ENCODE measurements around the gene YJU2. TPM values are rescaled to one million over a fixed set of nuclear protein-coding genes. Genes with fewer than 3 reads are reported as not detected.
"Not testable (repeated sequence)": the region's sequence is repeated elsewhere in the genome, so short reads cannot be mapped to it uniquely, and the experiment has no call there.

The YJU2 gene
- total and polyA plus RNA-seq, 2 donors = 11.7 to 29.4 TPM

DNA sequence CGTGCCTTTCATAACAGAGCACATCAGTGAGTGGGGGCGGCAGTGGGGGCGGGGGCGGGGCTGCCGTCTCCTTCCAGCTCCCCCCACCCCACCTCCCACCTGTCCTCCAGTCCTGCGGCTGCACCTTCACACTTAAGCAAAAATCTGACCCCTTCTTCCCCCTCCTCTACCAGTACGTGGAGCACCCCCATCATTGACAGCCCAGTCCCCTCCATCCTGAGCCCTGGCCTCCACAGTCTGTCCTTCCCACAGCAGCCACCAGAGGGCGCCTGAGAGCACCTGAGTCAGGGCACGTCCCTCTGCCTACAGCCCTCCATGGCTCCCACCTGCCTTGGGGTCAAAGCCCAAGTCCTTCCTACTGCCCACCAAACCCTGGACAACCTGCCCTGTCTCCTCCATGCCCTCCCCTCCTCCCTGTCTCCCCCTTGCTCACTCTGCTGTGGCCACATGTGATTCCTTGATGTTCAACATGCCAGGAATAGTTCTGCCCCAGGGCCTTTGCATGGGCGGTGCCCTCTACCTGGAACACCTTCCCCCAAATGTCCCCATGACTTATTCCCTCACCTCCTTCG is 13.5 kb upstream of the YJU2 start:
- H3K4me1 ChIP-seq (ENCODE audit: insufficient read depth) = no peaks in the 10 kb centered on the region
- WGBS = 32% methylated on average over 11 of the region's 11 CpGs
- H3K4me3 ChIP-seq (ENCODE audit: low read depth, low read length) = no peak overlapping the region
- no peak for DNase-seq (ENCODE audit: extremely low spot score)
- H3K36me3 ChIP-seq (ENCODE audit: insufficient read depth) = no peaks in the 10 kb centered on the region
- H3K27ac ChIP-seq (ENCODE audit: low read depth) = no peak overlapping the region

DNA sequence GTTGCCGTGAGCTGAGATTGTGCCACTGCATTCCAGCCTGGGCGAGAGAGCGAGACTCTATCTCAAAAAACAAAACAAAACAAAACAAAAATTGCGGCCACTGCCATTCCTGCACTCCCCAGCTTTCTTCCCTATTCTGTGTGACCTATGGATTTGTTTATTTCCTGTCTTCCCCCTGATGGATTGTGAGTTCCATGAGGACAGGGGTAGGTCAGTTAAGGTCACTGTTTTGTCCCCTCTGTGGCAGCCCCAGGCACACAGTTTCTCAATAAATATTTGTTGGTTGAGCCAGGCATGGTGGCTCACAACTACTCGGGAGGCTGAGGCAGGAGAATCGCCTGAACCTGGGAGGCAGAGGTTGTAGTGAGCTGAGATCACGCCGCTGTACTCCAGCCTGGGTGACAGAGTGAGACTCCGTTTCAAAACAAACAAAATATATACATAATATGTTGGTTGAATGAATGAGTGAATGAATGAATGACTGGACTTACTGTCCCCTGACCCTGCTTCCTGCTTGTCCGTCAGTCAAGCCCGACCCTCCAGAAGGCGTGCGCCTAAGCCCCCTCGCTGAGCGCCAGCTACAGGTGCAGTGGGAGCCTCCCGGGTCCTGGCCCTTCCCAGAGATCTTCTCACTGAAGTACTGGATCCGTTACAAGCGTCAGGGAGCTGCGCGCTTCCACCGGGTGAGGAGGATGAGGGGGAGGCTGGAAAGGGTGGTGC is 12.6 kb upstream of the YJU2 start:
- no peak for DNase-seq (ENCODE audit: extremely low spot score)
- no peaks in the 10 kb centered on the region for H3K36me3 ChIP-seq (ENCODE audit: insufficient read depth)
- H3K27ac ChIP-seq (ENCODE audit: low read depth) = no peak overlapping the region
- H3K4me1 ChIP-seq (ENCODE audit: insufficient read depth) = no peaks in the 10 kb centered on the region
- H3K4me3 ChIP-seq (ENCODE audit: low read depth, low read length) = no peak overlapping the region
- 48% methylated on average over 21 of the region's 21 CpGs for WGBS

DNA sequence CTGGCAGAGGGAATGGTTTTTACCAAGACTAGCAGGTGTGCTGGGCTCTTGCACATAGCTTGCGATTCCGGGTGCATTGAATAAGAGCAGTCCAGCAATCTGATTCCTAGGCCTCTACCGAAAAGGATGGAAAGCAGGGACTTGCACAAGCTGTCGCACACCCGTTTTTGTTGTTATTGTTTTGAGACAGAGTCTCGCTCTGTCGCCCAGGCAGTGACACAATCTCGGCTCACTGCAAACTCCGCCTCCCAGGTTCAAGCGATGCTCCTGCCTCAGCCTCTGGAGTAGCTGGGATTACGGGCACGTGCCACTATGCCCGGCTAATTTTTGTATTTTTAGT is 12.0 kb upstream of the YJU2 start:
- Histone ChIP-seq H3K4me3 (ENCODE audit: low read depth, low read length) (no peak overlapping the region), H3K27ac (ENCODE audit: low read depth) (no peak overlapping the region), H3K36me3 (ENCODE audit: insufficient read depth) (no peaks in the 10 kb centered on the region), H3K4me1 (ENCODE audit: insufficient read depth) (no peaks in the 10 kb centered on the region)
- DNase-seq (ENCODE audit: extremely low spot score) = no peak
- 70% methylated on average over 13 of the region's 13 CpGs for WGBS

DNA sequence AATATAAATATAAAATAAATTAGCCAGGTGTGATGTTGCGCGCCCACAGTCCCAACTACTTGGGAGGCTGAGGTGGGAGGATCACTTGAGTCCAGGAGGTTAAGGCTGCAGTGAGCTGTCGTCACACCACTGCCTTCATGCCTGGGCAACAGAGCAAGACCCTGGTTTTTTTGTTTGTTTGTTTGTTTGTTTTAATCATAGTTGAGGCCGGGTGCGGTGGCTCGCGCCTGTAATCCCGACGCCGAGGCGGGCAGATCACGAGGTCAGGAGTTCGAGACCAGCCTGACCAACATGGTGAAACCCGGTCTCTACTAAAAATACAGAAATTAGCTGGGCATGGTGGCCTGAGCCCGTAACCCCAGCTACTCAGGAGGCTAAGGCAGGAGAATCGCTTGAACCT is 9.4 kb upstream of the YJU2 start:
- H3K4me1 ChIP-seq (ENCODE audit: insufficient read depth); DNase-seq (ENCODE audit: extremely low spot score); H3K36me3 ChIP-seq (ENCODE audit: insufficient read depth); H3K27ac ChIP-seq (ENCODE audit: low read depth); H3K4me3 ChIP-seq (ENCODE audit: low read depth, low read length): not testable (repeated sequence)
- 91% methylated on average over 16 of the region's 16 CpGs for WGBS

DNA sequence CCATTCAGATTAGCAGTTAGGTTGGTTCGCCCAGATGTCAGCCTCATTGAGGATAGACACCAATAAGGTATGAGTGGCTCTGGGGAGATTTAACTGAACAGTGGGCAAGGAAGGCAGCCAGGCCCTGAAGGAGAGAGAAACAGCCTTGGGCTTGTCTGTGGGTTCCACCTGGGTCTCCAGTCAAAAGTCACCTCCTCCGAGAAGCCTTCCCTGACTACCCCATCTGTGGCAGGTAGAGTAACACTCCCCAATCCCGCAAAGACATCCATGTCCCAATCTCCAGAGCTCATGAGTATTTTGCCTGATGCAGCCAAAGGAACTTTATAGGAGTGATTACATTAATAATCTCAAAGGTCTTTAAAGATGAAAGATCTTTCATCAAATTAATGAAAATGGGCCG is 8.0 kb upstream of the YJU2 start:
- H3K4me1 ChIP-seq (ENCODE audit: insufficient read depth) = no peaks in the 10 kb centered on the region
- no peak overlapping the region for H3K4me3 ChIP-seq (ENCODE audit: low read depth, low read length)
- DNase-seq (ENCODE audit: extremely low spot score) = no peak
- 87% methylated on average over 4 of the region's 4 CpGs for WGBS
- no peaks in the 10 kb centered on the region for H3K36me3 ChIP-seq (ENCODE audit: insufficient read depth)
- no peak overlapping the region for H3K27ac ChIP-seq (ENCODE audit: low read depth)

DNA sequence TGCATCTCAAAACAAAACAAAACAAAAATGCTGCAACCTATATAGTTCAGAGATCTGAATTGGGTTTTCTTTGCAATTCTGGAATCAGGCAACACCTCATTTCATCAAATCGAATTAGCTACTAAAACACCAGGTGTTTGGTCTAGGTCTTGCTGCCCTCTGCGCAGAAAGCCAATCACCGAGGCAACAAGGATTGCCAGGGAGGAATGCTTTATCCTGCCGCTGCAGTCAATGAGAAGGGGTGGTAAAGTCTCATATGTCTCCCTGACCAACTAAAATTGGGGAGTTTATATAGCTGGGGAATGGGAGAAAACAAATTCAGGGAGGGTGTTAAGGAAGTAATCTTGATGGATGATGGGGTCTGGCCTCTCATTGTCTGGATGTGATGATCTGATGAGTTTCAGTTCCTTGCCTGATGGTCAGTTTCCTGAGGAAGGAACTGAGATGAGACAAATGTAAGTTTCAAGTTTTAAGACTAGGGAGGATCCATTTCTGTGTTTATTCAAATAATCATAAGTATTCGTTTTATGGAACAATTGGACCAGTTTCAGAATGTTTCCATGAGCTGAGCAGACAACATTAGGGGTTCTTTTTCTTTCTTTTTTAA is 5.0 kb upstream of the YJU2 start:
- Histone ChIP-seq H3K27ac (ENCODE audit: low read depth) (no peak overlapping the region), H3K4me3 (ENCODE audit: low read depth, low read length) (no peak overlapping the region), H3K36me3 (ENCODE audit: insufficient read depth) (no peaks in the 10 kb centered on the region), H3K4me1 (ENCODE audit: insufficient read depth) (no peaks in the 10 kb centered on the region)
- 73% methylated on average over 5 of the region's 5 CpGs for WGBS
- no peak for DNase-seq (ENCODE audit: extremely low spot score)

DNA sequence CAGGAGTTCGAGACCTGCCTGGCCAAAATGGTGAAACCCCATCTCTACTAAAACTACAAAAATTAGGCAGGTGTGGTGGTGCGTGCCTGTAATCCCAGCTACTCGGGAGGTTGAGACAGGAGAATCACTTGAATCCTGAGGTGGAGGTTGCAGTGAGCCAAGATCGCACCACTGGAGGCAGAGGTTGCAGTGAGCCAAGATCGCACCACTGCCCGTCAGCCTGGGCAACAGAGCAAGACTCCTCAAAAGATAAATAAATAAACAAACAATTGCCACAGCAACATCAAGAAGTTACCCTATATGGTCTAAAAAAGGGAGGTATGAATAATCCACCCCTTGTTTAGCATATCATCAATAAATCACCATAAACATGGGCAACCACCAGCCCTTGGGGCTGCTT is 942 bp upstream of the YJU2 start:
- not testable (repeated sequence) for H3K36me3 ChIP-seq (ENCODE audit: insufficient read depth); H3K4me1 ChIP-seq (ENCODE audit: insufficient read depth); H3K4me3 ChIP-seq (ENCODE audit: low read depth, low read length); DNase-seq (ENCODE audit: extremely low spot score); H3K27ac ChIP-seq (ENCODE audit: low read depth)
- 98% methylated on average over 6 of the region's 6 CpGs for WGBS

DNA sequence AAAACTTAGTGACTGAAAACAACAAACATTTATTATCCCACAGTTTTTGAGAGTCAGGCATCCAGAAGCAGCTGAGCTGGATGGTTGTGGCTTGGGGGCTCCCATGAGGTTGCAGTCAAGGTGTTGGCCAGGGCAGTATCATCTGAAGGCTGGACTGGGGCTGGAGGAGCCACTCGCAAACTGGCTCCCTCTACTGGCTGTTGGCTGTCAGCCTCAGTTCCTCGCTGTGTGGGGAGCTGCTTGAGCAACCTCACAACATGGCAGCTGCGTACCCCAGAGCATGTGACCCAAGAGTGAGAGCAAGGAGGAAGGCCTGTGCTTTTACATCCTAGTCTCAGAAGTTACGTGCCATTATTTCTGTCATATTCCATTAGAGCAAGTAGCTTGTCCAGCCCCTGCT is 9.7 kb downstream of the YJU2 start:
- no peak overlapping the region for H3K4me3 ChIP-seq (ENCODE audit: low read depth, low read length)
- DNase-seq (ENCODE audit: extremely low spot score) = no peak
- 97% methylated on average over 4 of the region's 4 CpGs for WGBS
- no peaks in the 10 kb centered on the region for H3K4me1 ChIP-seq (ENCODE audit: insufficient read depth)
- H3K36me3 ChIP-seq (ENCODE audit: insufficient read depth) = peaks cover 4% of the 10 kb centered on the region
- no peak overlapping the region for H3K27ac ChIP-seq (ENCODE audit: low read depth)

DNA sequence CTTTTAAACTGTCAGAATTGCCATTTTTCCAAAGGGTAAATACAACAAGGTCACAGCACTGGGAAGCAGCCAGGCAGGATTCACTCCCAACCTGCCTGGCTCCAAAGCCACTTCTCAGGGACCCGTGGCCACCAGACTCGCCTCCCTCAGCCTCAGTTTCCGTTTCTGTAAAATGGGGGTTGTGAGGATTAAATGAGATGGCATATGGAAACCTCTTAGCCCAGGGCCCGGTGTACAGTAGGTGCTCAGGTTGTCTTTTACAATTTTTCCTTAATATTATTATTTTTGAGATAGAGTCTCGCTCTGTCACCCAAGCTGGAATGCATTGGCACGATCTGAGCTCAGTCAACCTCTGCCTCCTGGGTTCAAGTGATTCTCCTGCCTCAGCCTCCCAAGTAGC is 10.1 kb downstream of the YJU2 start:
- no peak overlapping the region for H3K27ac ChIP-seq (ENCODE audit: low read depth)
- no peak overlapping the region for H3K4me3 ChIP-seq (ENCODE audit: low read depth, low read length)
- DNase-seq (ENCODE audit: extremely low spot score) = no peak
- 88% methylated on average over 6 of the region's 6 CpGs for WGBS
- H3K4me1 ChIP-seq (ENCODE audit: insufficient read depth) = no peaks in the 10 kb centered on the region
- peaks cover 4% of the 10 kb centered on the region for H3K36me3 ChIP-seq (ENCODE audit: insufficient read depth)

DNA sequence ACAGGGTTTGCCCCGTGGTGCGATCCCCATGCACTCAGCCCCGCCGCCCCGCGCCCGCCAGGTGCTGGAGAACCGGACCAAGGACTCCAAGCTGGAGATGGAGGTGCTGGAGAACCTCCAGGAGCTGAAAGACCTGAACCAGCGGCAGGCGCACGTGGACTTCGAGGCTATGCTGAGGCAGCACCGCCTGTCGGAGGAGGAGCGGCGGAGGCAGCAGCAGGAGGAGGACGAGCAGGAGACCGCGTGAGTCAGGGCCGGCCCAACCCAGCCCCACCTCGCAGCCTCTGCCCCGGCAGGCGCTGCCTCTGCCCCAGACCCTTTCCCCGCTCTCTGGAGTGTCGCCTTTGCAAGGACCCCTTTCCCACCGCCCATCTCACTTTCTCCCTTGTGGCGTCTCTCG is 11.3 kb downstream of the YJU2 start:
- H3K27ac ChIP-seq (ENCODE audit: low read depth) = no peak overlapping the region
- H3K4me1 ChIP-seq (ENCODE audit: insufficient read depth) = no peaks in the 10 kb centered on the region
- H3K36me3 ChIP-seq (ENCODE audit: insufficient read depth) = peaks cover 4% of the 10 kb centered on the region
- WGBS = 96% methylated on average over 28 of the region's 28 CpGs
- H3K4me3 ChIP-seq (ENCODE audit: low read depth, low read length) = no peak overlapping the region
- no peak for DNase-seq (ENCODE audit: extremely low spot score)

DNA sequence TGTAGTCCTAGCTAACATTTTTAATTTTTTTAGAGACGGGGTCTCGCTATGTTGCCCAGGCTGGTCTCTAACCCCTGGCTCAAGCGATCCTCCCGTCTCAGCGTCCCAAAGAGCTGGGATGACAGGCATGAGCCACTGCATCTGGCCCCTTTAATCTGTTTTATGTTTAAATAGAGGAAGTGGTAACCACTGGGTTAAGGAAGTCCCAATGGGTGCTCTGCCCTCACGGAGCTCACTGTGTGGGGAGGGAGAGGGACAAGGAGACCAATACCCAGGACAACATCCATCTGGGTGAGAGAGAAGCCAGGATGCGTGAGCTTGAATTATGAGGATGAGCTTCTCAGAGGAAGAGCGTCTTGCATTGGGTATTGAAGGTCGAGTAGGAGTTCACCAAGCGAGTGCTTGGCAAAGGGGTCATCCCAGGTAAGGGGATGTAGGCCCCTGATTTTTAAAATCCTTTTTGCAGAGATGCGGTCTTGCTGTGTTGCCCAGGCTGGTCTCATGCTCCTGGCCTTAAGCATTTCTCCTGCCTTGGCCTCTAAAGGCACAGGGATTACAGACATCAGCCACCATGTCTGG is 13.8 kb downstream of the YJU2 start:
- Histone ChIP-seq H3K36me3 (ENCODE audit: insufficient read depth) (peaks cover 4% of the 10 kb centered on the region), H3K4me1 (ENCODE audit: insufficient read depth) (no peaks in the 10 kb centered on the region)
- 90% methylated on average over 11 of the region's 11 CpGs for WGBS

DNA sequence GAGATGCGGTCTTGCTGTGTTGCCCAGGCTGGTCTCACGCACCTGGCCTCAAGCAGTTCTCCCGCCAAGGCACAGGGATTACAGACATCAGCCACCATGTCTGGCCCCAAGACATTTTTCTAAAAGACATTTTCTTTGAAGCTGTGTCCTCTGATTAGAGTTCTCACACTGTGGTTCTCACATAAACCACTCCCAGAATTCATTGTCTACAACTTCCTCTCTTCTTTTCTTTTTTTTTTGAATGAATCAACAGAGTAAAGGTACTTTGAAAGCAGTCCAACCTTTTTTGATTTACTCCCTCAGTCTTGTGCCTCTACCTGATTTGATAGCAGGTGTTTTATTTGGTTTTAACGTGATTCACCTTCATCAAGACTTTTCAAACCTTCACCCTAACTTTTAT is 17.9 kb downstream of the YJU2 start:
- no peak for DNase-seq (ENCODE audit: extremely low spot score)
- WGBS = 86% methylated on average over 4 of the region's 4 CpGs
- H3K4me3 ChIP-seq (ENCODE audit: low read depth, low read length) = no peak overlapping the region
- no peaks in the 10 kb centered on the region for H3K4me1 ChIP-seq (ENCODE audit: insufficient read depth)
- no peak overlapping the region for H3K27ac ChIP-seq (ENCODE audit: low read depth)
- no peaks in the 10 kb centered on the region for H3K36me3 ChIP-seq (ENCODE audit: insufficient read depth)

More for the DNA sequence above, 13.8 kb downstream of the YJU2 start:
- no peak for DNase-seq (ENCODE audit: extremely low spot score)
- Histone ChIP-seq H3K4me3 (ENCODE audit: low read depth, low read length) (no peak overlapping the region), H3K27ac (ENCODE audit: low read depth) (no peak overlapping the region)

DNA sequence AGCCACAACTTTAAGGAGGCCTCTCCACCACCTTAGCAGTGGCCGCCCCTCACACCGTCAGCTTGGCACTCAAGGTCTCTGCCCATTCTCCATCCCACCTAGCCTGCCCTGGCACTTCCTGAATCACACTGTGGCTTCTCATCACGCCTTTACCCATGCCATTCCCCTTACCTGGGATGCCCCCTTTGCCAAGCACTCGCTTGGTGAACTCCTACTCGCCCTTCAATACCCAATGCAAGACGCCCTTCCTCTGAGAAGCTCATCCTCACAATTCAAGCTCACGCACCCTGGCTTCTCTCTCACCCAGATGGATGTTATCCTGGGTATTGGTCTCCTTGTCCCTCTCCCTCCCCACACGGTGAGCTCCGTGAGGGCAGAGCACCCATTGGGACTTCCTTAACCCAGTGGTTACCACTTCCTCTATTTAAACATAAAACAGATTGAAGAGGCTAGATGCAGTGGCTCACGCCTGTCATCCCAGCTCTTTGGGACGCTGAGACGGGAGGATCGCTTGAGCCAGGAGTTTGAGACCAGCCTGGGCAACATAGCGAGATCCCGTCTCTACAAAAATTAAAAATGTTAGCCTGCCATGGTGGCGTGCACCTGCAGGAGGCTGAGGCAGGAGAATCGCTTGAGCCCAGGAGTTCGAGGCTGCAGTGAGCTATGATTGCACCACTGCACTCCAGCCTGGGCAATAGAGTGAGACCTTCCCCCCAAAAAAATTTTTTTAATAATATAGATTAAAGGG is 19.5 kb downstream of the YJU2 start:
- 93% methylated on average over 18 of the region's 18 CpGs for WGBS

More for the DNA sequence above, 19.5 kb downstream of the YJU2 start:
- no peaks in the 10 kb centered on the region for H3K4me1 ChIP-seq (ENCODE audit: insufficient read depth)
- H3K27ac ChIP-seq (ENCODE audit: low read depth) = no peak overlapping the region
- H3K36me3 ChIP-seq (ENCODE audit: insufficient read depth) = no peaks in the 10 kb centered on the region
- DNase-seq (ENCODE audit: extremely low spot score) = no peak
- H3K4me3 ChIP-seq (ENCODE audit: low read depth, low read length) = no peak overlapping the region
